Activated naive CD8-positive, alpha-beta T cell (primary cell): ENCODE data around the gene DAZL.

Experiments
- H3K27ac Mint-ChIP-seq: one replicate; pipeline ENCODE4 v1.8.0; 2021; ENCODE audit warnings: mixed read lengths
- H3K27me3 Mint-ChIP-seq: one replicate; pipeline ENCODE4 v1.8.0; 2021; ENCODE audit warnings: mixed read lengths
- H3K36me3 Mint-ChIP-seq: one replicate; pipeline ENCODE4 v1.8.0; 2021; ENCODE audit warnings: mixed read lengths
- H3K4me1 Mint-ChIP-seq: one replicate; pipeline ENCODE4 v1.8.0; 2021; ENCODE audit warnings: low read depth, mixed read lengths
- H3K4me3 Mint-ChIP-seq: one replicate; pipeline ENCODE4 v1.8.0; 2021; ENCODE audit warnings: mild to moderate bottlenecking, mixed read lengths
- H3K9me3 Mint-ChIP-seq: one replicate; pipeline ENCODE4 v1.8.0; 2021; ENCODE audit warnings: low read depth, mixed read lengths

Gene DAZL

DNA sequence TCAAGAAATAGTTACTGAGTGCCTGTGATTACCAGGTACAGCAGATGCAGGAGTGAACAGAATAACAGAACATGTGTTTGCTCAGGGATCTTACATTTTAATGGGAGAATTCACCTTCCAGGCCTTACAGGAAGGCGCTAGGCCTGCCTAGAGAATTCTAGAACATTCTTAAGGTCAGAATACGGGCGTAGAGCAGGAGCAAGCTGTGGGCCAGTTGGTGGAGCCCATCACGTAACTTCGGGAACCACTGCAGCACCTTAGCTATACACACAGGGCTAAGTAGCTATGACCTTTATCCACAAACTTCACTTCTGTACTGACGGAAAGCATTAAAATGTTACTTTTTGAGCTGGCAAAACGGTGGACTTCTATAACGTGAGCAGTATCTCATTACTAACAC, 743 bp upstream of the DAZL start:
- H3K27ac Mint-ChIP-seq, result no peak overlapping the region
- H3K4me3 Mint-ChIP-seq, result no peak overlapping the region
- H3K27me3 Mint-ChIP-seq, result peaks cover 1% of the 10 kb centered on the region

DNA sequence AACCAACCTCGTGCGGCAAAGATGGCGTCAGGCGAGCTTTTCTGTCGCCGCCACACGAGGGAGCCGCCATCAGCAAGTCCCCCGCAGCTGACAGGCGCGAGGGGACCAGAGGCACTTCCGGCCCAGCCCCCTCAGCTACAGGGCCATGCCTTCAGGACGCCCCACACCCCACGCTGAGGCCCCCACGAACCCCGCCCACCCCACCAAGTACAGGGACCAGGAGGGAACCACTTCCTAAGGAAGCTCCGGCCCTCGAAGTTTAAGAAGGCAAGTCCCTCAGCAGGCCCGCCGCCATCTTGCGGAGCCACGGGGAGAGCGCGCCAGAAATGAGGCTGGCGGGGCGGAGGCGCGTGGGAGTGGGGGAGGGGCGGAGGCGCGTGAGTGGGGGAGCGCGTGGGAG, 790 bp downstream of the DAZL start:
- H3K4me1 Mint-ChIP-seq, result peaks cover 2% of the 10 kb centered on the region
- no peak overlapping the region for H3K27ac Mint-ChIP-seq
- H3K36me3 Mint-ChIP-seq, result no peaks in the 10 kb centered on the region
- H3K4me3 Mint-ChIP-seq, result no peak overlapping the region
- H3K9me3 Mint-ChIP-seq, result no peaks in the 10 kb centered on the region
- H3K27me3 Mint-ChIP-seq, result peaks cover 4% of the 10 kb centered on the region

More for the DNA sequence above, 743 bp upstream of the DAZL start:
- H3K9me3 Mint-ChIP-seq, result no peaks in the 10 kb centered on the region
- H3K4me1 Mint-ChIP-seq, result peaks cover 2% of the 10 kb centered on the region
- H3K36me3 Mint-ChIP-seq, result no peaks in the 10 kb centered on the region

DNA sequence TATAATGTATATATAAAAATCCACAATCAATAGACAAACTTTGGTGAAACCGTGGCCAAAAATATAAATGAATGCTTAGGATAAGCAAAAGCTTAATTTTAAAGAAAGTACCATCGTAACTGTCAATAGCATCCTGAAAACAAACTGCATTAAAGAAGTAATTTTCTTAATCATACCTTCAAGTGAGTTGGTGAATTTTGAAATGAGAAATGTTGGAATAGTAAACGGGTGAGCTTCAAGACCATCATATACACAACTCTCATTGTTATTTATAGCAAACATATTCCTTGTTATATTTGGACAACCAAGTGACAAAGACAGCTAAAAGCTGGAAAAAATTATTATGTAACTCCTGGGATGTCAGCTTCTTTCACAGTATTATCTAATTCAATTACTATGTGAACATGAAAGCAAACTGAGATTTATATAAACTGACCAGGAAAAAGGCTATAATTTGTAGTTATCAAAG, 3.7 kb downstream of the DAZL start:
- no peaks in the 10 kb centered on the region for H3K9me3 Mint-ChIP-seq
- no peak overlapping the region for H3K4me3 Mint-ChIP-seq
- H3K27me3 Mint-ChIP-seq, result peaks cover 4% of the 10 kb centered on the region
- H3K27ac Mint-ChIP-seq, result no peak overlapping the region
- peaks cover 11% of the 10 kb centered on the region for H3K4me1 Mint-ChIP-seq
- H3K36me3 Mint-ChIP-seq, result no peaks in the 10 kb centered on the region

DNA sequence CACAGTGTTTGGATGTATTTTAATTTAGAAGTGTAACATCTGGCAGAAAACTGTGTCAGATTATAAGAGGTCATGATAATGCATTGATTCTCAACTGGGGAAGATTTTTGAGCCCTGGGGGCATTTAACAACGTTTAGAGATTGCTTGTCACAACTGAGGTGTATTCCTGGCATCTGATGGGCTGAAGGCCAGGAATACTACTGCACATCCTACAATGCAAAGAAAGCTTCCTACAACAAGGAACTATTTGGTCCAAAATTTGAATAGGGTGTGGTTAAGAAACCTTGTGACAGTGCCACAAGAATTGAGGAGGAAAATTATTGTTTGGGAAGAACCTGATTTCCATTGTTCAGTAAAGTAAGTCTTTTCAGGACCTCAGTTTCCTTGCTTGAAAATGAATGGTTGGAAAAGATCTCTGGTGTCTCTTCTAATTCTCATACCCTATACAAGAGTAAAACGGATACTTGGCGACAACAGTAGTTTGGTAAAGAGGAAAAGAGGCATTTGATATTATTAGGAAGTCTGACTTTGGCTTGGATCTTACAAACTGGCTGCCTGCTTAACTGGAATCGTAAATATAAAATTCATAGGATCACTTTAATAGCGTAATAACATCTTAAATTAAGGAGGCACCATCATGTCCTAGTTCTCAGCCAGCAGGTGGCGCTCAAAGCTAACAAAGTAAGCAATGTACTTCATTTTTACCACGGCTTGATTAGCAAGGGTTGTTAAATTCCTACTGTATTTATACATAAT, 4.3 kb downstream of the DAZL start:
- no peaks in the 10 kb centered on the region for H3K9me3 Mint-ChIP-seq
- peaks cover 17% of the 10 kb centered on the region for H3K4me1 Mint-ChIP-seq
- no peaks in the 10 kb centered on the region for H3K36me3 Mint-ChIP-seq
- H3K4me3 Mint-ChIP-seq, result no peak overlapping the region
- peaks cover 4% of the 10 kb centered on the region for H3K27me3 Mint-ChIP-seq
- no peak overlapping the region for H3K27ac Mint-ChIP-seq

DNA sequence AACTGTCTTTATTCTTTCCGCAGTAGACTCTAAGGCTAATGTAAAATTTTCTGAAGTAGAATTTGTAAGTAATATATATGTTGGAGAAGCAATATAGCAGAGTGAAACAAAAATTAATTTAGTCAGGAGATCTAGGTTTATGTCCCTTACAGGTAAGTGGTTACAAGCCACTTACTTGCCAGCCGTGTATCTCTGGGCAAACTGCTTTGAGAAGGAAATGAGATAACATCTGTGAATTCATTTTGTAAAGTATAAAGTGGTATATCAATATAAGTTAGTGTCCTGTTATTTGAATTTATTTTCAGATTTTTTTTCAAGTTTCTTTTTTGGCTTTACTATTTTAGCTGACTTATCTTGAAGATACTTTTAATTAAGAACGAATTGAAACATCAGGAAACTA, 5.5 kb downstream of the DAZL start:
- H3K4me1 Mint-ChIP-seq, result peaks cover 19% of the 10 kb centered on the region
- H3K9me3 Mint-ChIP-seq, result no peaks in the 10 kb centered on the region
- H3K27me3 Mint-ChIP-seq, result peaks cover 4% of the 10 kb centered on the region
- H3K27ac Mint-ChIP-seq, result no peak overlapping the region
- no peaks in the 10 kb centered on the region for H3K36me3 Mint-ChIP-seq
- H3K4me3 Mint-ChIP-seq, result no peak overlapping the region

DNA sequence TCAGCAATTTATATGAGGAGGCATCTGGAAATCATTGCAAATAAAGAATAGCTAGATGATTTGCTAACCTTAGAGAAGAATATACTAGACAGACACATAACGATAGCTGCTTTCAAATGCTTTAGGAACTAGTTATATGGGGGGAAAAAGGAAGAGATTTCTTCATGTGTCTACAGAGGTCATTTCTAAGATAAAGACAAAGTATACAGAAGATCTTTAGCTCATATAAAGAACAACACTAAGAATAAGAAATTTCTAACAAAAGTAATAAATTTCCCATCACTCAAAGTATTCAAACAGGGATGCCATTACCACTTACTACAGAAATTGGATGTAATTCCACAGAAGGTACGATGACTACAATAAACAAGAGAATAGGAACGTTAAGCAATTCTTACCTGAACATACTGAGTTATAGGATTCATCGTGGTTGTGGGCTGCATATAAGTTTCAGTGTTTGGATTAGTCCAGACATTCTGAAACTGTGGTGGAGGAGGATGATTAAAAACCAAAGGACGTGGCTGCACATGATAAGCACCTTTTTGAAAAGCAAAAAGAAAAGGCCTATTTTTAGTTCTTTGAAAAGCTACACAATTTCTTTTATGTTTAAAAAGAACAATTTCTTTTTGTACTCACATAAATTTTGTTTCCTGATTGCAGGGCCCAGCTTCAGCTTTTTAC, 8.7 kb downstream of the DAZL start:
- H3K27ac Mint-ChIP-seq, result no peak overlapping the region

DNA sequence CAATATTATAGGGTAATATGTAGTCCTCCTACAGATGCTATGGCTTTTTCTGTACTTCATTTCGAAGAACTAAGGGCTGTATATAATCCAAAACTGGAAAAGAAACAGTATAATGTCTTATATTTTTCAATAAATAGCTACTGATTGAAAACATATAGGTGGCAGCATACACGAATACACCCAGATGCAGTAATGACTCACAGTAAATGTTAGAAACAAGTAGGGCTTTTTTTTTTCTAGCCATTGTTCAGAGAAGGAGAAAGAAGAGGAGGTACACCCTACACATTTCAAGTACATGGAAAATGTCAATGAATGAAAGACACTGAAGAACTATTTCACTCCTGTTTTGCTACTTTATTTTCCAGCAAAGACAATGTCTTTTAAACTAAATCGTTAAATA, 9.4 kb downstream of the DAZL start:
- Mint-ChIP-seq H3K4me3 (no peak overlapping the region), H3K9me3 (no peaks in the 10 kb centered on the region), H3K27me3 (peaks cover 6% of the 10 kb centered on the region), H3K36me3 (no peaks in the 10 kb centered on the region), H3K4me1 (peaks cover 17% of the 10 kb centered on the region), H3K27ac (peak overlapping the region; percentile 28)

More for the DNA sequence above, 8.7 kb downstream of the DAZL start:
- no peaks in the 10 kb centered on the region for H3K9me3 Mint-ChIP-seq
- peaks cover 4% of the 10 kb centered on the region for H3K27me3 Mint-ChIP-seq
- H3K4me1 Mint-ChIP-seq, result peaks cover 19% of the 10 kb centered on the region
- no peak overlapping the region for H3K4me3 Mint-ChIP-seq
- no peaks in the 10 kb centered on the region for H3K36me3 Mint-ChIP-seq

DNA sequence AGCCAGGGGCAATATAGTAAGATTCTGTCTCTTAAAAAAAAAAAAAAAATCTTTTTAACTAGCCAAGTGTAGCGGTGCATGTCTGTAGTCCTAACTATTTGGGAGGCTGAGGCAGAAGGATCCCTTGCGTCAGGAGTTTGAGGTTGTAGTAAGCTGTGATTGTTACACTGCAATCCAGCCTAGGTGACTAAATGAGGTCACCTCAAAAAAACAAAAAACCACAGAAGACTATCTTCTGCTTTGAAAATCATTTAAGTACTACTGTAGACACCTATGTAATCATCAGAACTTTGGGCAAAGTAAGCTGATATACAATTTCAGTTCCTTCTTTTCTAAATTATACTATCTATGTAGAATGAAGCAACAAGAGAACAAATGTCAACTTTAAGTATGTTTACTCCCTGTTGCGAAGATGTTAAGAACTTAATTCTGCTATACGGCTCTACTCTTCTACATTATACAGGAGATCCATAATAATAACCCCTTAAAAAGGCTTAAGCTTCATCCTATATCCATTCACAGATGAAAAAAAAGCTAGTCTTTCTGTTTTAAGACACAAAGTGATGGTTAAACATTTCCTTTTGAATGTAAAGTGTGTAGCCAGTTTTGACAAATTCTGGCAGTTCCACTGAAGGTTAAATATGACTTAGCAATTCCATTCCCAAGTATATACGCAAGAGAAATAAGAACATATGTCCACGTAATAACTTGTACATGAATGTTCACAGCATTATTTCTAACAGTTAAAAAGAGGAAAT, 15.2 kb downstream of the DAZL start:
- Mint-ChIP-seq H3K27ac (no peak overlapping the region), H3K9me3 (no peaks in the 10 kb centered on the region), H3K4me1 (peaks cover 2% of the 10 kb centered on the region), H3K4me3 (no peak overlapping the region), H3K27me3 (peaks cover 3% of the 10 kb centered on the region), H3K36me3 (no peaks in the 10 kb centered on the region)

DNA sequence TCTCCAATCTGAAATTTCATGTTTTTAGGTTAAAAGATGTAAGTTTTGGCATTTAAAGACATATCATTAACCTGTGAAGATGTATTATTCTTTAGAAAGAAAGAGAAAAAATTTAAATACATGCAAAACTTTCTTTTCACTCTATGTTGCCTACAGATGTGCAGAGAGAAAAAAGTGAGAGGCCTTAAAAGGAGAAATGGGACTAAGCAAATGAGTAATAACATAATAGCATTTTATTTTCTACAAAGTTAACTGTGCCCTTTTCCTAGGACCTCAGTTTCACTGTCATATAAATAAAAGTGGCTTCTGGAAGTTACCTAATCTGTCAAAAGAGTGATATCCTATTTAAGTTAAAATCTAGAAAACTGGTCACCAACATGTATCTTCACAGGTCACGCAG, 16.1 kb downstream of the DAZL start:
- Mint-ChIP-seq H3K4me1 (peaks cover 2% of the 10 kb centered on the region), H3K27me3 (peaks cover 3% of the 10 kb centered on the region), H3K4me3 (no peak overlapping the region), H3K27ac (no peak overlapping the region), H3K9me3 (no peaks in the 10 kb centered on the region), H3K36me3 (no peaks in the 10 kb centered on the region)

DNA sequence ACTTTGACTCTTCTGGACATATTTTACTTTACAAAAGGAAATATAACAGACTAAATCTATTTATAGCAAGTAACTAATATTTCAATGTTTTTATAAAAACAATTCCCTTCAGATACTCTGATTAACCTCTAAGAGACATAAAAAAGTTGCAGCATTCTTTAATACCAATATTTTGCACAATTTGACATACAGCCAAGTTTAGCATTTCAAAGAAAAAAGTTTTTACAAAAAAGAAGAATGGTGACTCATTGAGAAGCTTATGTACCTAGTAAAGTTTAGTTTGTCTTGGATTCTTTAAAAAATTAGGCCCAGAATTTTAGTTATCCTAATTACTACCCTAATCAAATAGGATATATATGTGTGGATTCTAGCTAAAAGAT, 17.6 kb downstream of the DAZL start:
- Mint-ChIP-seq H3K4me3 (no peak overlapping the region), H3K36me3 (no peaks in the 10 kb centered on the region), H3K27ac (no peak overlapping the region), H3K9me3 (no peaks in the 10 kb centered on the region), H3K4me1 (peaks cover 2% of the 10 kb centered on the region), H3K27me3 (peaks cover 3% of the 10 kb centered on the region)

DNA sequence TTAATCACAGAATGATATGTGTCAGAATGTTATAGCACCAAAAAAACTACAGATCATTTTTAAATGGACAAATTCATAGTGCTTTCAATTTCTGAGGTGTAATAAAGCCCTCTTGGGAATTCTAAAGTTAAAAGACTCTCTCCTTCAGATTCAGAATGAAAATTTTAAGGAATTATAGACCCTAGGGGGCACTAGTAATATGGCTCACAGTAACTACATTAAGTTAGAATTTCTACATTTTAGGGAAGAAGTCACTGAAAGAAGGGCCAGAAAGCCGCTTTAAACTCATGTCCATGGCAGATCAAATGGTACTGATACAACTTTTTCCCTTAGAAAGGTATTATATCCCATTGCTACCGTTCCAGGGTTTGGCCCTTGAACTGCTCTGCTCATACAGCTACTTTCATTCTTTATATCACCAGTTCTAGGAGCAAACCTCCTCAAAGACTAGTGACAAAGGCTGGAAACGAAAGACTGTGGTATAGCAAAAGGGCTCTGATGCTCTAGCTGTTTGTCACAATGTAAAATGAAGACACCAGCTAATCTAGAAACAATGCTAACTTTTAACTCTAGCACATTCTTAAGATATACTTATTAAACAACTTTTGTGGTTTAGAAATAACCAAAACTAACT, 18.1 kb downstream of the DAZL start:
- no peak overlapping the region for H3K27ac Mint-ChIP-seq
- no peaks in the 10 kb centered on the region for H3K36me3 Mint-ChIP-seq
- peaks cover 3% of the 10 kb centered on the region for H3K27me3 Mint-ChIP-seq
- H3K4me3 Mint-ChIP-seq, result no peak overlapping the region
- peaks cover 2% of the 10 kb centered on the region for H3K4me1 Mint-ChIP-seq
- no peaks in the 10 kb centered on the region for H3K9me3 Mint-ChIP-seq

DNA sequence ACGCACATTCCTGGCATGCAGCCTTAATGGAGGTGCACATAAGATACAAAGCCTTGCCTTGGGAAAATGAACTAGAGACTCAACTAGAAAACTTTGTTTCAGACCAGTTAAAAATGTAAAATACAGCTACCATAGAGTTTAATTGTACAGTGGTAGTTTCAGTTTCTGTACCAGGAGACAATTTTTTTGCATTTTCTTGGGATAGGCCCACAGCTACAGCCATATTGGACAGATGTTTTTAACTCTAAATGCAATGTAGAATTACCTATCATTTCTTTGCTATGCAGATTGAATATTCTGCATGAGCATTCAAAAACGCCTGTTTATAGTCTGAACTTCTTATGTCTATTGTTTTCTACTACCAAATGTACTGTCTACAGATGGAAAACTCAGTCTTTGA, 20.3 kb downstream of the DAZL start:
- Mint-ChIP-seq H3K9me3 (no peaks in the 10 kb centered on the region), H3K27me3 (no peaks in the 10 kb centered on the region), H3K4me1 (no peaks in the 10 kb centered on the region), H3K27ac (no peak overlapping the region), H3K4me3 (no peak overlapping the region), H3K36me3 (no peaks in the 10 kb centered on the region)

DNA sequence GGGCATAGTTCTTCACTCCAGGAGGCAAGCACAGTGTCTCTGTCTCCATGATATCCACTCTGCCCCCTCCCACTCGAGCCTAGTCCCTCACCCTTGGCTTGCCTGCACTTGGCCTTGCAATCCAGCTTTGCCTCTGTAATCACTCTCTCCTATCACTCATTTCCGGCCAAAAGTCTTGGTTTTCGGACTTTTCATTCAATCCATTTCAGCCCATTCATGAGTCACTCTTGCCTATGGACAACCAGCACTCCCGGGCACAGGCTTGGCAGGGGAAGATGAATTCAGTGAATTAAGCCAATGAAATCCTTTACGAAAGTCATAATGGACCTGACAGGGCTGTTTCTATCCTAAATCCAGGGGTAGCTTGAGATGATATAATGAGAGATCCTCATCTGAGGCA, 21.7 kb downstream of the DAZL start:
- no peaks in the 10 kb centered on the region for H3K27me3 Mint-ChIP-seq
- no peaks in the 10 kb centered on the region for H3K9me3 Mint-ChIP-seq
- no peaks in the 10 kb centered on the region for H3K4me1 Mint-ChIP-seq
- H3K4me3 Mint-ChIP-seq, result no peak overlapping the region
- H3K27ac Mint-ChIP-seq, result no peak overlapping the region
- no peaks in the 10 kb centered on the region for H3K36me3 Mint-ChIP-seq

DNA sequence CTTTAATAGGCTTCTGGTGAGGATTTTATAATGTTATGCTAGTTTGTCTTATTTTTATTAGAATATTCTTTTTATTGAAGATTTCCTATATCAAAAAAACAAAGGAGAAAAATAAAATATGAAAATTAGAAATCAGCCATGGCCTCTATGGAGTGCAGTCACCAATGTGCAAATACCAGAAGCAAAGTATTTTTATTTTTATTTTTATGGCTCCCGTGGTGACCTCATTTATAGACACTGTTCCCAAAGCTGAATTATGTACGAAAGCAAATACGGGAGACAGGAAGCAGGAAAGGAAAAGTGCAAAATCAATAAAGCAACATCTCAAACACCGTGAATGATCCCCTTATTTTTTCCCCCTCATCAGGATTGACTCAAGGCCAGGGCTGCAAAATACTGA, 35.1 kb downstream of the DAZL start:
- Mint-ChIP-seq H3K4me3 (no peak overlapping the region), H3K27me3 (peaks cover 2% of the 10 kb centered on the region), H3K36me3 (no peaks in the 10 kb centered on the region), H3K27ac (no peak overlapping the region), H3K4me1 (no peaks in the 10 kb centered on the region), H3K9me3 (no peaks in the 10 kb centered on the region)

DNA sequence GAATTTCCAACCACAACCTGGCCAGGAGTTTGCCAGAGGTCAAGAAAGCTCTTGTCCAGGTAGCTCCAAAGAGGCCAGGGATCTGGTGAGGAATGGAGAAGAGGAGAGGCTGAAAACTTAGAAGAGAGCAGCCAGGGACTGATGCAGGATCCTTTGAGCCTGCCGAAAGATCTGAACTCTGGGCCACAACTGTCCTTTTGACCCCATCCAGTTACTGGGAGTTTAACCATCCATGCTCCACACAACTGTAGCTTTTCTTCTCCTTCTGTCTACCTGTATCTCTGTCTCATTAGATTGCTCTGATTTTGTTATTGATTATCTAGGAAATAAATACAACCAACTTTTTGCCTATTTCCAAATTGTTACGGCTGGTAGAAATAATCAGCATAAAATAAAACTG, 36.7 kb downstream of the DAZL start:
- H3K4me1 Mint-ChIP-seq, result no peaks in the 10 kb centered on the region
- H3K4me3 Mint-ChIP-seq, result no peak overlapping the region
- H3K27ac Mint-ChIP-seq, result no peak overlapping the region
- H3K36me3 Mint-ChIP-seq, result no peaks in the 10 kb centered on the region
- peaks cover 4% of the 10 kb centered on the region for H3K9me3 Mint-ChIP-seq
- H3K27me3 Mint-ChIP-seq, result peaks cover 2% of the 10 kb centered on the region
